WTC11 (cell line): ENCODE data around the gene ZNF776. TPM values are rescaled to one million over a fixed set of nuclear protein-coding genes. Genes with fewer than 3 reads are reported as not detected.

Experiments used
- ATAC-seq: fragments of 200-7000 bp; cut with Tn5 transposase; 2 replicates; pipeline ENCODE4 v1.10.0; 2021; ENCODE audit warnings: mild to moderate bottlenecking, moderate library complexity
- CTCF ChIA-PET: fragments of 300-600 bp; sonication (Branson Sonifier 250); formaldehyde crosslinking; loops from one replicate; lab custom pipeline; 2021; ENCODE audit warnings: antibody characterized with exemption; lab: Charles Lee
- POLR2A ChIA-PET: fragments of 350-600 bp; sonication (Branson Sonifier 250); formaldehyde crosslinking; loops from one replicate; lab custom pipeline; 2021; ENCODE audit warnings: antibody characterized with exemption; lab: Charles Lee
- DNase-seq: peaks from one replicate; pipeline ENCODE4 v3.0.0; 2021; ENCODE audit warnings: low spot score
- H3K27ac Mint-ChIP-seq: 2 replicates; pipeline ENCODE4 v1.8.0; 2021; ENCODE audit warnings: mixed read lengths
- H3K27me3 Mint-ChIP-seq: 2 replicates; pipeline ENCODE4 v1.8.0; 2021; ENCODE audit warnings: low read depth, mild to moderate bottlenecking, moderate library complexity, mixed read lengths
- H3K36me3 Mint-ChIP-seq: 2 replicates; pipeline ENCODE4 v1.8.0; 2021; ENCODE audit warnings: mixed read lengths
- H3K4me1 Mint-ChIP-seq: 2 replicates; pipeline ENCODE4 v1.8.0; 2022; ENCODE audit warnings: mixed read lengths
- H3K4me3 Mint-ChIP-seq: 2 replicates; pipeline ENCODE4 v1.8.0; 2021; ENCODE audit warnings: mild to moderate bottlenecking, moderate library complexity, mixed read lengths
- H3K9me3 Mint-ChIP-seq: 2 replicates; pipeline ENCODE4 v1.8.0; 2021; ENCODE audit warnings: mixed read lengths
- ARID4B ChIP-seq: sonication (generic); formaldehyde crosslinking; IDR thresholded peaks from 2 replicates; pipeline ENCODE4 v1.8.0; 2023; ENCODE audit warnings: missing genetic modification reagents, mild to moderate bottlenecking, borderline replicate concordance
- CBFB ChIP-seq: sonication (generic); formaldehyde crosslinking; IDR thresholded peaks from 2 replicates; pipeline ENCODE4 v1.8.1; 2022; ENCODE audit warnings: mild to moderate bottlenecking, low read depth, missing genetic modification reagents
- CREB1 ChIP-seq: sonication (generic); formaldehyde crosslinking; IDR thresholded peaks from 2 replicates; pipeline ENCODE4 v1.8.0; 2023; ENCODE audit warnings: mild to moderate bottlenecking, missing genetic modification reagents
- ELF4 ChIP-seq: sonication (generic); formaldehyde crosslinking; IDR thresholded peaks from 2 replicates; pipeline ENCODE4 v1.8.1; 2022; ENCODE audit warnings: low read depth, mild to moderate bottlenecking, moderate library complexity, missing genetic modification reagents
- FOXP4 ChIP-seq: sonication (generic); formaldehyde crosslinking; IDR thresholded peaks from 2 replicates; pipeline ENCODE4 v1.8.0; 2022; ENCODE audit warnings: mild to moderate bottlenecking, missing genetic modification reagents
- GABPB1 ChIP-seq: sonication (generic); formaldehyde crosslinking; IDR thresholded peaks from 2 replicates; pipeline ENCODE4 v1.8.1; 2023; ENCODE audit warnings: mild to moderate bottlenecking, missing genetic modification reagents
- HMGXB4 ChIP-seq: sonication (generic); formaldehyde crosslinking; IDR thresholded peaks from 2 replicates; pipeline ENCODE4 v1.8.1; 2023; ENCODE audit warnings: mild to moderate bottlenecking, moderate library complexity, missing genetic modification reagents
- OVOL2 ChIP-seq: fragments of 250-450 bp; sonication (Bioruptor Pico); IDR thresholded peaks from 2 replicates; pipeline ENCODE4 v1.9.0; 2021; ENCODE audit warnings: mild to moderate bottlenecking, borderline replicate concordance
- PRDM15 ChIP-seq: sonication (generic); formaldehyde crosslinking; IDR thresholded peaks from 2 replicates; pipeline ENCODE4 v1.8.0; 2022; ENCODE audit warnings: missing genetic modification reagents
- PREB ChIP-seq: sonication (generic); formaldehyde crosslinking; IDR thresholded peaks from 2 replicates; pipeline ENCODE4 v1.8.1; 2022; ENCODE audit warnings: mild to moderate bottlenecking, missing genetic modification reagents, moderate library complexity, borderline replicate concordance
- TCF7 ChIP-seq: sonication (generic); formaldehyde crosslinking; IDR thresholded peaks from 2 replicates; pipeline ENCODE4 v1.8.0; 2022; ENCODE audit warnings: mild to moderate bottlenecking, low read depth, missing genetic modification reagents, moderate library complexity
- TEAD1 ChIP-seq: sonication (generic); formaldehyde crosslinking; IDR thresholded peaks from 2 replicates; pipeline ENCODE4 v1.8.0; 2022; ENCODE audit warnings: mild to moderate bottlenecking, missing genetic modification reagents
- TP53 ChIP-seq: sonication (generic); formaldehyde crosslinking; IDR thresholded peaks from 2 replicates; pipeline ENCODE4 v1.8.1; 2023; ENCODE audit warnings: mild to moderate bottlenecking, missing genetic modification reagents
- ZBTB21 ChIP-seq: sonication (generic); formaldehyde crosslinking; IDR thresholded peaks from 2 replicates; pipeline ENCODE4 v1.8.1; 2023; ENCODE audit warnings: mild to moderate bottlenecking, missing genetic modification reagents, borderline replicate concordance
- ZNF138 ChIP-seq: sonication (generic); formaldehyde crosslinking; conservative IDR thresholded peaks from 2 replicates; pipeline ENCODE4 v1.8.1; 2022; ENCODE audit warnings: mild to moderate bottlenecking, moderate library complexity, missing genetic modification reagents
- ZNF263 ChIP-seq: sonication (generic); formaldehyde crosslinking; IDR thresholded peaks from 2 replicates; pipeline ENCODE4 v1.8.1; 2022; ENCODE audit warnings: low read depth, mild to moderate bottlenecking, moderate library complexity, missing genetic modification reagents
- ZNF671 ChIP-seq: fragments of 250-450 bp; sonication (Bioruptor Pico); IDR thresholded peaks from 2 replicates; pipeline ENCODE4 v1.8.0; 2021; ENCODE audit warnings: mild to moderate bottlenecking
- total RNA-seq: library from RNA; stranded (reverse); gene quantifications from 3 replicates; pipeline ENCODE4 v1.2.3, GENCODE V29; 2021
- TF ChIP-seq, protein P1 (sequence below): sonication (generic); formaldehyde crosslinking; IDR thresholded peaks from 2 replicates; pipeline ENCODE4 v1.8.1; 2022; ENCODE audit warnings: low read depth, mild to moderate bottlenecking, moderate library complexity, missing genetic modification reagents, borderline replicate concordance
- TF ChIP-seq, protein P2 (sequence below): sonication (generic); formaldehyde crosslinking; IDR thresholded peaks from 2 replicates; pipeline ENCODE4 v1.8.1; 2022; ENCODE audit warnings: low read depth, missing genetic modification reagents, borderline replicate concordance

ZNF776 gene
- total RNA-seq, 1 experiment from 2014 or later = 14.3 TPM

- Mint-ChIP-seq H3K27me3 (no peaks in the 10 kb centered on the region), H3K9me3 (no peaks in the 10 kb centered on the region), H3K4me3 (peak within 1 kb of the TSS; percentile 88), H3K36me3 (peaks cover 24% of the 10 kb centered on the region), H3K4me1 (peaks cover 11% of the 10 kb centered on the region), H3K27ac (peak within 1 kb of the TSS; percentile 89)
- DNase-seq (peak; percentile 92), ATAC-seq (peak; percentile 99)
- ChIA-PET CTCF (interaction anchor here (0.5 to 1.2 kb wide), 9 partner anchors 23 to 386 kb away, joined by 3 to 7 read pairs (median 4); partner anchors contain the start of genes ZNF154, ZNF551, ZNF552 and ZNF776), POLR2A (interaction anchor here (0.6 to 1.2 kb wide), 11 partner anchors 18 to 1032 kb away, joined by 3 to 7 read pairs (median 4); partner anchors contain the start of genes ZNF418, ZNF552, ZNF587 and ZNF587B)
- TF ChIP-seq ZNF671 (CRISPR knock-in tag) (no peak), ZNF138 (CRISPR knock-in tag) (no peak), TCF7 (CRISPR knock-in tag) (no peak), PREB (no peak), OVOL2 (CRISPR knock-in tag) (no peak), HMGXB4 (peak; percentile 20; the same call in 1 of the 2 replicates), TEAD1 (CRISPR knock-in tag) (0 out of 2 replicates have a peak, but pooled peaks have one; percentile 23), ELF4 (CRISPR knock-in tag) (no peak), CREB1 (CRISPR knock-in tag) (no peak), FOXP4 (CRISPR knock-in tag) (peak; percentile 75), ZNF263 (CRISPR knock-in tag) (no peak), TP53 (CRISPR knock-in tag) (no peak), CBFB (CRISPR knock-in tag) (0 out of 2 replicates have a peak, but pooled peaks have one; percentile 56), ARID4B (CRISPR knock-in tag) (peak; percentile 79), GABPB1 (CRISPR knock-in tag) (no peak), PRDM15 (CRISPR knock-in tag) (peak; percentile 37; the same call in 1 of the 2 replicates), ZBTB21 (CRISPR knock-in tag) (no peak)
- TF ChIP-seq, protein P1, sequence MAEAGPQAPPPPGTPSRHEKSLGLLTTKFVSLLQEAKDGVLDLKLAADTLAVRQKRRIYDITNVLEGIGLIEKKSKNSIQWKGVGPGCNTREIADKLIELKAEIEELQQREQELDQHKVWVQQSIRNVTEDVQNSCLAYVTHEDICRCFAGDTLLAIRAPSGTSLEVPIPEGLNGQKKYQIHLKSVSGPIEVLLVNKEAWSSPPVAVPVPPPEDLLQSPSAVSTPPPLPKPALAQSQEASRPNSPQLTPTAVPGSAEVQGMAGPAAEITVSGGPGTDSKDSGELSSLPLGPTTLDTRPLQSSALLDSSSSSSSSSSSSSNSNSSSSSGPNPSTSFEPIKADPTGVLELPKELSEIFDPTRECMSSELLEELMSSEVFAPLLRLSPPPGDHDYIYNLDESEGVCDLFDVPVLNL = no peak
- TF ChIP-seq, protein P2, sequence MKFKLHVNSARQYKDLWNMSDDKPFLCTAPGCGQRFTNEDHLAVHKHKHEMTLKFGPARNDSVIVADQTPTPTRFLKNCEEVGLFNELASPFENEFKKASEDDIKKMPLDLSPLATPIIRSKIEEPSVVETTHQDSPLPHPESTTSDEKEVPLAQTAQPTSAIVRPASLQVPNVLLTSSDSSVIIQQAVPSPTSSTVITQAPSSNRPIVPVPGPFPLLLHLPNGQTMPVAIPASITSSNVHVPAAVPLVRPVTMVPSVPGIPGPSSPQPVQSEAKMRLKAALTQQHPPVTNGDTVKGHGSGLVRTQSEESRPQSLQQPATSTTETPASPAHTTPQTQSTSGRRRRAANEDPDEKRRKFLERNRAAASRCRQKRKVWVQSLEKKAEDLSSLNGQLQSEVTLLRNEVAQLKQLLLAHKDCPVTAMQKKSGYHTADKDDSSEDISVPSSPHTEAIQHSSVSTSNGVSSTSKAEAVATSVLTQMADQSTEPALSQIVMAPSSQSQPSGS = no peak
These were observed 22.9 kb downstream of the ZNF776 start, which contains the start of gene ZNF586 for GRCh38 chr19:57769345-57770131. TSS of gene ZNF586 (plus strand) at chr19:57769676. CDS start at chr19:57769843, 167 bp downstream.
